GM19238 (cell line): Measurements from ENCODE around the gene LRRN2.
"Not testable (repeated sequence)": the region's sequence is repeated elsewhere in the genome, so short reads cannot be mapped to it uniquely, and the experiment has no call there.

Experiments
- DNase-seq: peaks from one replicate; pipeline ENCODE4 v3.0.0; 2011; ENCODE audit warnings: low spot score; ENCODE audit not compliant: insufficient read length

LRRN2 gene

DNA sequence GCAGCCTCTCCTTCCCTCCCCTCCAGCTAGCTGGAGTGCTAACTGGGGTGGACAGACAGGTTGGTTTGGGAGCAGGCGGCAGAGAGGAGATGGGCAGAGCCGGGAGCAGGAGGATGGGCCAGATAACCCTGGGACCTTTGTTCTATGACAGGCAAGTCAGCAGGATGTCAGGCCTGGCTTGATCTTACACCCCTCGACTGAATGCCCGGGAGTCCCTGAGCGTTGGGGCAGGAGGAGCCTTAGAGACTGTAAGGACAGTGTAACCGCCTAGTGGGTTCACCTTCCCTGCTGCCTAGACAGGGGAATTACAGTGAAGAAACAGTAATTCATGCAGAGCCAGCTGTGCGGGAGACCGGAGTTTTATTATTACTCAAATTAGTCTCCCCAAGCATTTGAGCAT lies 109.1 kb downstream of the LRRN2 start:
- DNase-seq, result no peak

DNA sequence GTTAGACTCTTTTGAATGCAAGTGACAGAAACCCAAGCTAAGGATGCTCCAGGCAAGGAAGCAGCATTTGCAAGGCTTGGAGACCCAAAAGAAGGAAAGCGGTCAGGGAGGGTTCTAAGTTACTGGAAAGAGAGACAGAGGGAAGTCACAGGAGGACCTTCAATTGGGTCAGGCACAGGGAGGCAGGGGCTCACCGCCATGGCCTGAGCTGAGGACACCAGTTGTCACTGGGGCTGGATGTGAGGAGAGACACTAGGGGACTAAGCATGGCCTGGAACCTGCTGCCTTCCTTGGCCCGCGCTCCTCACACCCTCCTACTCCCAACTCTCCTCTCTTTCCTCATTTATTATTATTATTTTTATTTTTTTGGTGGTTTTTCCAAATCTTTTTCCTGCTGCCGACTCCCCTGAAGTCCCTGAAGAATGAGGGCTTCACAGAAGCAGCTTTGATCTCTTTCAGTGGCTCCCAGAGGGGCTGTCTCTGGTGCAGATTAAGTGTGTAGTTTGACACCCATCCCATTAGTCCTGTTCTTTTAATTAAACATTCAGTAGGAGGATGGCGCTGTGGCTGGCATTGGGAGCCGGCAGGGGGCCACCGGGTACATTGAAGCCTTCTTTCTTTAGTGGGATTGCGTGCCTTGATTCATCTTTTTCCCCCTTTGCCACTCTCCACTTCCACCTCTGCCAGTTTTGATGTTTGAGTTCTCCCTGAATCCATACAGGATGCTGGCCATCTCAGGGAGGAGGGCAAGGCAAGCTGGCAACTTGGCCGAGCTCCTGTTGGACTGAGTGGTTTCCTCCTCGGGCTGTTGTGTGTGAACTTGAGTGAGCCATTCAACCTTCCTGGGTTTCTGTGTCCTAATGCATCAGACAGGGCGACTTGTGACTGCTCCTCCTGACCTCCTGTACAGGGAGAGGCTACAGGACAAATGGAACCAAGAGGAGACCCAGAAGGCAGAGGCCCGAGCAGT lies 110.0 kb downstream of the LRRN2 start:
- no peak for DNase-seq

- DNase-seq, result no peak
Observed at GRCh38 chr1:204574865-204575163, 110.7 kb downstream of the LRRN2 start.

DNA sequence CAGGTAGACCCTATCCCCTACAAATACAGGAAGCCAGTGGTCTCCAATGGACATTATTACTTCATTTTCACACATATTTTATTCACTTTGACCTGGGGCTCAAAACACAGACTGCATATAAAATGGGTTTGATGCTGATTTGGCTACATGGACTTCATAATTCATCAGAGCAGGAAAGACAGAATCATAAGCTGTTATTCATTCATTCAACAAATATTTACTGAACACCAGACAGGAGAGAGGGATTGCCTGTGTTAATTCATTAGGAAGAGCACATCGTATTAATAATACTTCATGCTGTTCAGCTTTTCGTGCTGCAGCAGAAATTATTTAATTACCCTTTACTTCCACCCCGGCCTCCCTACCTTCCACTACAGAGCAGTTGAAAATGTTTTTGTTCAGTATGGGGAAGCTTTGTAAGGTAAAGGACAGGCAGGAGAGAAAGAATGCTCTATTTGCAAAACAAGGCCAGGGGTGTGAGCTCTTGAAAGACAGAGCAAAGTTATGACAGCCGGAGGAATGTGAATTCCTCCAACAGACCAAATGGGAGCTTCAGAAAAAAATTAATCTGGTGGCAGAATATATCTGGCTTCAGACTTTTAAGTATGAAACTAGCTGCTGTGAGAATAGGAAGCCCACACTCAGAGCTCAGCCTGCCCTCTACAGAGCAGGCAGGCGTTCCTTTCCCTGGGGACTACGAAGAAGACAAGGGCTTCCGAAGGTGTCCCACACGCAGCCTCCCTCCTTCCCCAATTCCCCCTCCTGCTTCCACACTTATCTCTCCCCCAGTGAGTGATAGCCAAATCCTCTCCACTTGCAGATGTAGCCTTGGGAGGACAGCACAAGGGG lies 111.3 kb downstream of the LRRN2 start:
- no peak for DNase-seq

DNA sequence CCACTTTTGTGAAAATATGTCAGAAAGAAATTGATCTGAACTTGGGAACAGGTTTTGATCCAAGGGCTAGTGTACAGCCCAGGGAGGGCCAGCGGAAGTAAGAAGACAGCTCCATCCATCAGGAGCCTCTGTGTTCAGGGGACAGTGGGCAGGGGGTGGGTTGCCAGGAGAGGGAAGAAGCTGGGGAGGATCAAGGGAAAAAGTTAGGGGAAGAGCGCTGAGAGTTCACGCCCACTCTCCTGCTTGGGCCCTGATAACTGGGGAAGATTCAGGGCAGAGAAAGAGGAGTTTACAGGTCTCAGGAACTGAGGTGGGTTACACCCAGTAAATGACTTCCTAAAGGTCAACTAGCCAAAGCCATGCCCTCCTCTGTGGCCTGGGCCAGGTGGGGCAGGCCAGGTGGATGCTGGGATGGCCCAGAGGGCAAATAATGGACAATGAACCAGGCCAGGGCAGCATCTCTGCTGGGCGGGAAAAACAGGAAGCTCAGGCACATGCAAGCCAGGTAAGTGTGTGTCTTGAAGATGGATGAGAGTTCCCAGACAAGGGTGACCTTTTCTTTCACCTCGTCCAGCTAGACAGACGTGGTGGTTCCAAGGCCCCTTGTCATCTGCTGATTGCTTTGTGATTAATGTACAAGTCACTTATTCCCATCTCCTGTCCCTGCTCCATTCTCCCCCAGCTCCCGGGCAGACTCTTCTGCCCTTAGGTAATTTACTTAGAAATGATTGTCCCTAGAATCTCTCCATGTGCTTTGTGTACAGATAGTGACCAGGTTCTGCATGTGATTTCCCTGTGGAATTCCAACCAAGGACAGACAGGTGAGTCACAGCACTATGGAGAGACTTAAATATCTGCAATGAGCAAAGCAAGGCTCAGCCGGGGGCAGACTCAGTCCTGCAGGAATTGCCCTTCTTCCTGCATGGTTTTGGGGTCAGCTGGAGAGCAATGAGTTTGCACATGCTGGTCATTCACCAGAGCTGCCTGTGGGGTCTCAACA lies 112.3 kb downstream of the LRRN2 start:
- DNase-seq, result no peak

DNA sequence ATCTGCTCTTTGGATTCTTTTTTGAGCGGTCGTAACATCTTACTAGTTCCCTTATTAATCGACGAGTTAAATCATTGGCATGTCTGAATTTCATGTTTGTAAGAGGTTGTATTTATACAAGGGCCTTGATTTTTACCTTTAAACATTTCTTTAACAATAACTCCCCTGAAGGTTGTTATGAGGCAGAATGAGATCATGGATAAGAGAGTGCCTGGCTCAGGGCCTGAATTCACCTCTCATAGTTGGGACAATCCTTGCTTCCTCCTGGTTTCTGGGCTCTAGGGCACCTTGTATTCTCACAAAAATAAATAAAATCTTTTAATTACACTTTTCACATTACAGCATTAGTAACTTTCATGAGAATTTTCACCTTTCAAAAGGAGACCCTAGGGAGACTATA lies 113.9 kb downstream of the LRRN2 start:
- DNase-seq, result no peak

DNA sequence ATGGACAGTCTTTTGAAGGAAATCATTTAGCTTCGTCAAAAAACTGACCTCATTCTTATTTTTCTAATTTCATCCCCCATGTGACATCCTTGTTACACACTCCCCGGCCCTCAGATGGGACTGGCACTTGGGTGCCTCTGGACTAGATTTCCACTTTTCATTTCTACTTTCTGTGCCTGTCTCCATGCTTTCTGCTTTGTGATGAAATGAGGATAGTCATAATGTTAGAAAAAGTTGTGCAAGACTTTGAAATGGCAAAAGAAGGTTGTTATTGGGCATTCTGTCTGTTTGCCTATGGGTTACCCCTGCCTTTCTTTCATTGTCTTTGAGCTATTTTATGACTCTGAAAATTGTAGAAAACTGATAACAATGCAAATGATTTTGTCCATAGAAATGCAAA lies 114.4 kb downstream of the LRRN2 start:
- DNase-seq, result no peak

- DNase-seq, result not testable (repeated sequence)
Observed at GRCh38 chr1:204570021-204570420, 115.5 kb downstream of the LRRN2 start.

DNA sequence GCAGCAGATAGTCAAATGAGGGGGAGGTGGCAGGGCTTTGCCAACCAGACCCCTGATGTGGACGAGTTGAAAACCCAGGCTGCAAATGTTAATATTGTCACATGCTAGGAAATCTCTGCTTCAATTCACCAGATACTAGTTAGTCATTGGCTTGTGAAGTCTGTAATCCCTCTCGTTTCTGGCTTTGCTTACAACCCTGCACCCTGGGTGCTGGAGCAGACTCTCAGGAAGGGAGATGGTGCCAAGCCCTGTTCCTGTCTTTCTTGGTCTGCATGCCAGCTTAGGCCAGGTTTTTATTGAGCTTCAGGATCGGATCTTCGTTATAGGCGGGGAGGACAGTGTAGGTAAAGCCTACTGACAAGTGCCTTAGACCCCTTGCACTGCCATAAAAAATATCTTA lies 116.1 kb downstream of the LRRN2 start:
- DNase-seq, result no peak

DNA sequence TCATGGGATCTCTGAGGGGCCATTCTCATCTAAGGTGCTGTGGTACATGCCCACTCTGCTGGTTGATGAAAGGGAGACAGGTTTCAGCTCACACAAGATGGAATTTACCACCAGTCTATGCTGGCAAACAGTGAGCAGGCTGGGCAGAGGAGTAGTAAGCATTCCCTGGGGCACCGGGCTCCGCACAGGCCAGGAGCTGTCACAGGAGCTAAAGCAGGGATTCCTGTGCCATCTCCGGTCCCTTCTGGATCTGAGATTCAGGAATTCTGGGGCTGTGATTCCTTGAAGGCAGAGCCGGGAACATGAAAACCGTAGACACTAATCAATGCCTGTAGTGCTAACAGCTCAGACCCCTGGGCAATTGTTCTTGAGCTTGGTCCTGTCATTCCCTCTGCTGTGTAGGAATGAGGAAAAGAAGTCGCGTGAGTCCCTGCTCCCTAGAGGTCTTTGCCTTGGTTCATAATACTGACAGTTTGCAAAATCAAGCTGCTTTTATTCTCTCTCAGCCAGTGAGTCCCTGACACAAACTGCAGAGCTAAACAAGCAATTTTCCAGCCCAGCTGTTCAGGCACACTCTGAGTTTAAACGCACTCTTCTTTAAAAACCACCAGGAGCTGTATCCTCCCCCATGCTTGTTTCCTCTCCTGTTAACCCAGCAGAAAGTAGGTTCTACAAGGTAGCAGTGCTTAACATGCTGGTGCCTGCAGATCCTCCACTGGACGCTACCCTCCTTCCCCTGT lies 116.8 kb downstream of the LRRN2 start:
- DNase-seq, result no peak
